ENCODE data around the gene HK2.
A peak's percentile ranks its signal among the peaks of the same experiment; 100 is the strongest.
"Not testable (repeated sequence)": the region's sequence is repeated elsewhere in the genome, so short reads cannot be mapped to it uniquely, and the experiment has no call there.

The HK2 gene

GRCh38 chr2:74900225-74900624 lies 66.3 kb downstream of the HK2 start:
- DNase-seq = not testable (repeated sequence)

- DNase-seq = no peak
Observed at GRCh38 chr2:74902281-74902860, 68.4 kb downstream of the HK2 start.

GRCh38 chr2:74906395-74906794 lies 72.5 kb downstream of the HK2 start:
- no peak for DNase-seq

- not testable (repeated sequence) for DNase-seq
Observed at GRCh38 chr2:74907560-74907959, 73.6 kb downstream of the HK2 start.

GRCh38 chr2:74908748-74909444 lies 75.0 kb downstream of the HK2 start:
- no peak for DNase-seq

GRCh38 chr2:74910245-74910644 lies 76.3 kb downstream of the HK2 start:
- no peak for DNase-seq

- DNase-seq = no peak
Observed at GRCh38 chr2:74911061-74911460, 77.1 kb downstream of the HK2 start.

- no peak for DNase-seq
Observed at GRCh38 chr2:74915743-74916142, 81.8 kb downstream of the HK2 start.

- DNase-seq = no peak
Observed at GRCh38 chr2:74916394-74916793, 82.5 kb downstream of the HK2 start.

- DNase-seq = no peak
Observed at GRCh38 chr2:74917702-74918619, 84.0 kb downstream of the HK2 start.

- DNase-seq = peak; percentile 87
Observed at GRCh38 chr2:74919827-74920226, 85.9 kb downstream of the HK2 start.

GRCh38 chr2:74921236-74921736 lies 87.4 kb downstream of the HK2 start:
- DNase-seq = no peak

- DNase-seq = no peak
Observed at GRCh38 chr2:74922592-74923227, 88.8 kb downstream of the HK2 start.

GRCh38 chr2:74924463-74925265 lies 90.7 kb downstream of the HK2 start:
- DNase-seq = no peak

- no peak for DNase-seq
Observed at GRCh38 chr2:74925361-74925786, 91.4 kb downstream of the HK2 start.

GRCh38 chr2:74927621-74928020 lies 93.7 kb downstream of the HK2 start:
- DNase-seq = no peak

GRCh38 chr2:74930811-74931486 lies 97.0 kb downstream of the HK2 start:
- DNase-seq = no peak

- no peak for DNase-seq
Observed at GRCh38 chr2:74931940-74932339, 98.0 kb downstream of the HK2 start.

- DNase-seq = peak; percentile 71
Observed at GRCh38 chr2:74935975-74936391, 102.1 kb downstream of the HK2 start.

- no peak for DNase-seq
Observed at GRCh38 chr2:74937221-74937880, 103.4 kb downstream of the HK2 start.

- no peak for DNase-seq
Observed at GRCh38 chr2:74938264-74938663, 104.3 kb downstream of the HK2 start.
